KOPT-K1 (cell line): ENCODE data around the gene PGLYRP3.

Source experiments
- H3K27ac ChIP-seq: fragments of 200-600 bp; sonication (generic); 2 replicates; pipeline ENCODE4 v1.5.1; 2016; ENCODE audit warnings: antibody characterized with exemption, mild to moderate bottlenecking, low read depth, low read length; ENCODE audit not compliant: poor library complexity, severe bottlenecking
- H3K36me3 ChIP-seq: fragments of 200-600 bp; sonication (generic); 2 replicates; pipeline ENCODE4 v1.5.1; 2017; ENCODE audit warnings: antibody characterized with exemption, mild to moderate bottlenecking, low read length, moderate library complexity; ENCODE audit not compliant: insufficient read depth
- H3K9me3 ChIP-seq: fragments of 200-600 bp; sonication (generic); 2 replicates; pipeline ENCODE4 v1.5.1; 2017; ENCODE audit warnings: antibody characterized with exemption, low read length, mild to moderate bottlenecking; ENCODE audit not compliant: insufficient read depth, poor library complexity, severe bottlenecking

Gene PGLYRP3

GRCh38 chr1:153312570-153313186 lies at the start of gene PGLYRP3:
TSS of gene PGLYRP3 (minus strand) at chr1:153312952. CDS start at chr1:153310665, 2,287 bp downstream.
- no peaks in the 10 kb centered on the region for H3K36me3 ChIP-seq
- H3K27ac ChIP-seq: no peak within 1 kb of the TSS
- H3K9me3 ChIP-seq: no peaks in the 10 kb centered on the region

DNA sequence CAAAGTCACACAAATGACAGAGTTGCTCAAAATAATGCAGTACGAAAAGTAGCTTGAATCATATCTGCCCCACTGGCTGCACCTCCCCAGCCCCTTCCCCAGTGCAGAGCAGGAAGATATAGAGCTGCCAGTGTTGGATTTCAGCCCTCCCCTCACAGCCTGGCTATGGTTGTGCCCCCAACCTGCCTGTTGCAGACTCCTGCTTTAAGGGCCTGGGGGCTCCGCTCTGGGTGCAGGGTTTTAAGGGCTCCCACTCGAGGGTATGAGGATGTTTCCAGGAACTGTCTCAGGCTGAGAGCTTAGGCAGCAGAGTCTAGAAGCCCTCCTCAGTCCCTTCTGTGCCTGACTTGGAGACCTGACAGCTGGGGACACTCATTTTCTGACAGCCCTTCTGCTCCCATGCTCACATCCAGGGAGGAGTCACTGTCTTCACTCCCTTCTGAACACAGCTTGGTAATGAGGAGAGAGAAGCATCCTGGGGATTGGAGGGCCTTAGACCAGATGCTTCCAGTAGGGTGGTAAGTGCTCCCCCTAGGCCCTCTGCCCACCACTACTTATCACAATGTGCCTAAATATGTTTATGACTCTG lies 49.5 kb upstream of the PGLYRP3 start:
- Histone ChIP-seq H3K36me3 (no peaks in the 10 kb centered on the region), H3K27ac (no peak overlapping the region), H3K9me3 (no peaks in the 10 kb centered on the region)

- Histone ChIP-seq H3K27ac (no peak overlapping the region), H3K9me3 (no peaks in the 10 kb centered on the region), H3K36me3 (no peaks in the 10 kb centered on the region)
These were observed 48.8 kb upstream of the PGLYRP3 start for GRCh38 chr1:153361480-153362109.

DNA sequence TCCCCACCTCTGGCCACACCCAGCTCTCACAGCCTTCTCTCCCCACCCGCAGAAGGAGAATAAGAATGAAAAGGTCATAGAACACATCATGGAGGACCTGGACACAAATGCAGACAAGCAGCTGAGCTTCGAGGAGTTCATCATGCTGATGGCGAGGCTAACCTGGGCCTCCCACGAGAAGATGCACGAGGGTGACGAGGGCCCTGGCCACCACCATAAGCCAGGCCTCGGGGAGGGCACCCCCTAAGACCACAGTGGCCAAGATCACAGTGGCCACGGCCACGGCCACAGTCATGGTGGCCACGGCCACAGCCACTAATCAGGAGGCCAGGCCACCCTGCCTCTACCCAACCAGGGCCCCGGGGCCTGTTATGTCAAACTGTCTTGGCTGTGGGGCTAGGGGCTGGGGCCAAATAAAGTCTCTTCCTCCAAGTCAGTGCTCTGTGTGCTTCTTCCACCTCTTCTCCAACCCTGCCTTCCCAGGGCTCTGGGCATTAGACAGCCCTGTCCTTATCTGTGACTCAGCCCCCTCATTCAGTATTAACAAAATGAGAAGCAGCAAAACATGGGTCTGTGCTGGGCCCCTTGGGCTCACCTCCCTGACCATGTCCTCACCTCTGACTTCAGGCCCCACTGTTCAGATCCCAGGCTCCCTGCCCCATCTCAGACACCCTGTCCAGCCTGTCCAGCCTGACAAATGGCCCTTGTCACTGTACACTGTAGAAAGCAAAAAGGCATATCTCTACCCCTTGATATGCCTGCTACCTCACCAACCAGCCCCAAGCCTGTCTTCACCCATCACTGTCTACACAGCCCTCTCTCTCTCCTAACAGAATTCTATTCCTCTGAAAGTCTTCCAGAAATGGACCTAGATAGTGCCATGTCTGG lies 48.1 kb upstream of the PGLYRP3 start:
- Histone ChIP-seq H3K27ac (no peak overlapping the region), H3K36me3 (no peaks in the 10 kb centered on the region), H3K9me3 (no peaks in the 10 kb centered on the region)

DNA sequence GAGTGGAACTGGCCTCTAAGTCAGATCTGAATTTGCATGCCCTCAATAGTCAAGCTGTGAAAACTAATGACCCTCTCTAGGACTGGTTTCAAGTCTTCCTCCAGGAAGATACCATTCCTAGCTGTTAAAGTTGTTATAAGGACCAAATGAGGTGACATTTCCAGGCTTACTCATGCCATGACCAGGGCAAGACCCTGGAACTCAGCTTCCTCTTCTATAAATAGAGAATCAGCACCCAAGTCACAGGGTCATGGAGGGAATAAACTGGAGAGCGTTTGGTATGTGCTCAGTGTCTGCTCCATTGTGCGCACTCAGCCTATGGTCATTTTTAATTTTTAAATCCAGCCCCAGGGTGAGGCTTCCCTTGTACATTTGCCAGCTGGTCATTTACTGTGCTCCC lies 47.4 kb upstream of the PGLYRP3 start:
- H3K9me3 ChIP-seq: no peaks in the 10 kb centered on the region
- no peak overlapping the region for H3K27ac ChIP-seq
- H3K36me3 ChIP-seq: no peaks in the 10 kb centered on the region

DNA sequence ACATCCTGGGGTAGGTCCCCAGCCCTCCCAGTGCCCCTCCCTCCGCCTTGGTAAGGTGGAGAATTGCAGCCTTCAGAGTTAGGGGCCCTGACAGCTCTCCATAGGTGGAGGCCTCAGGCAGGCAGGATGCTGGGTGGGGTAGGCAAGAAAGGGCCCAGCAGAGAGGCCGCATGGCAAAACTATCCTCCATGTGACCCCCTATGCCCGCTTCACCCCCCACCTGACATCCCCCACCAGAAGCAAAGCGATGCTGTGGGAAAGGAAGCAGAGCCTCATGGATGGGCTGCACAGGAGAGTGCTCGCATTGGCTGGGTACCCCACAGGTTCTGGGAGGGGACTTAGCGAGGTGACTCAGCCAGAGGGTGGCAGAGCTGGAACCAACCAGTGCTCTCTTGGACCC lies 46.5 kb upstream of the PGLYRP3 start:
- no peaks in the 10 kb centered on the region for H3K36me3 ChIP-seq
- H3K9me3 ChIP-seq: no peaks in the 10 kb centered on the region
- H3K27ac ChIP-seq: no peak overlapping the region

- H3K9me3 ChIP-seq: no peaks in the 10 kb centered on the region
- H3K27ac ChIP-seq: no peak overlapping the region
- no peaks in the 10 kb centered on the region for H3K36me3 ChIP-seq
These were observed 45.9 kb upstream of the PGLYRP3 start for GRCh38 chr1:153358691-153358975.

DNA sequence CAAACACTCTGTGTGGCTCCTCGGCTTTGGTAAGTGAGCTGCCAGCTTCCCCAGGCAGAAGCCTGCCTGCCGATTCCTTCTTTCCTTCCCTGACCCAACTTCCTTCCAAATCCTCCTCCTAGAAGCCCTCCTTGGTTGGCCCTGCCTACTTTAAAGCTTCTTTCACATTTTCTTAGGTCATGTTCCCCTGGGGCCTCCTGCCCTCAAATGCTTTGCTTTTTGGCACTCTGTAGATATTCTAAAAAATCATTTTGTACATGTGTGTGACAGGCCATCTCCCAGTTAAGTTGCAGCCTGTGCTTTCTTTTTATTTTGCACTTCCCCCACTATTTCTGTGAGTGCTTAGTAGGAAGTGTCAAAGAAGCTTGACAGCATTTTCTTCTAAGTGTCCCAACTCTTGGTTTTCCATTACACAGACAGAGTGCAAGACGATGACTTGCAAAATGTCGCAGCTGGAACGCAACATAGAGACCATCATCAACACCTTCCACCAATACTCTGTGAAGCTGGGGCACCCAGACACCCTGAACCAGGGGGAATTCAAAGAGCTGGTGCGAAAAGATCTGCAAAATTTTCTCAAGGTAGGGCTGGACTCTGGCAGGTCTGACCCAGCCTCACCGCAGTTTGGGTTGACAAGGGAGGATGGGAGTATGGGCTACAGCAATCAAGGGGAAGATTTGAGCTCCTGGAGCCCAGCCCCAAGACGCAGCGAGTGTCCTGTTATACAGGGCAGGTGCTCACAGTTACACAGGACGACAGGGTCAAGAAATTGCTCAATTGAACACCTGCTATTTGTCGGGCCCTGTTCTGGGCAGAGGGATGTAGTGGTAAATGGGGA lies 45.3 kb upstream of the PGLYRP3 start, which contains the start of gene S100A9:
TSS of gene S100A9 (plus strand) at position 2 of the 838 bp plus-strand sequence. CDS start at position 432, 430 bp downstream.
- Histone ChIP-seq H3K27ac (no peak within 1 kb of the TSS), H3K36me3 (no peaks in the 10 kb centered on the region), H3K9me3 (no peaks in the 10 kb centered on the region)

DNA sequence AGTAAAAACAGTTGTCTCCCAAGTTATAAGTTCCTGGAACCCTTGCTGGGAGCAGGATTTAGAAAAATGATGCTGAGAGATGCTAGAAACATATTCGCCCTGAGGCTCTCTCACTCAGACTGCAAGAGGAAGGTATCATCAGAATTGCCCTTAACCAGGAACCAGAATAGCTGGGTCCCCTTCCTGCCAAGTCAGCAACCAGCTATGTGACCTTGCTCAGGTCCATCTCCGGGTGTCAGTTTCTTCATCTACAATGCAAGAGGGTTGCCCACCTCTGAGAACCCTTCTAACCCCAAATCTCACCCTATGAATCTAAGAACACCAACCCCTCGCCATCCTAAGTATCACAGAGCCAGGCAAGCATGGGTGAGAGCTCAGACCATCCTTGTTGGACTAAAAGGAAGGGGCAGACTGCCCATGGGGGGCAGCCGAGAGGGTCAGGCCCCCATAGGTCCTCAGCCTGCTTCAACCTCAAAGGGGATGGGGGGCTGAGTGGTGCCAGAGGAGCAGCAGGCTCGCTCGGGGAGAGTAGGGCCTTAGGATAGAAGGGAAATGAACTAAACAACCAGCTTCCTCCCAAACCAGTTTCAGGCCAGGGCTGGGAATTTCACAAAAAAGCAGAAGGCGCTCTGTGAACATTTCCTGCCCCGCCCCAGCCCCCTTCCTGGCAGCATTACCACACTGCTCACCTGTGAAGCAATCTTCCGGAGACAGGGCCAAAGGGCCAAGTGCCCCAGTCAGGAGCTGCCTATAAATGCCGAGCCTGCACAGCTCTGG lies 44.5 kb upstream of the PGLYRP3 start:
- Histone ChIP-seq H3K9me3 (no peaks in the 10 kb centered on the region), H3K27ac (no peak overlapping the region), H3K36me3 (no peaks in the 10 kb centered on the region)

- H3K27ac ChIP-seq: no peak overlapping the region
- H3K9me3 ChIP-seq: no peaks in the 10 kb centered on the region
- H3K36me3 ChIP-seq: no peaks in the 10 kb centered on the region
These were observed 43.8 kb upstream of the PGLYRP3 start for GRCh38 chr1:153356392-153357075.

- no peaks in the 10 kb centered on the region for H3K9me3 ChIP-seq
- no peak overlapping the region for H3K27ac ChIP-seq
- H3K36me3 ChIP-seq: no peaks in the 10 kb centered on the region
These were observed 42.8 kb upstream of the PGLYRP3 start for GRCh38 chr1:153355445-153356071.

DNA sequence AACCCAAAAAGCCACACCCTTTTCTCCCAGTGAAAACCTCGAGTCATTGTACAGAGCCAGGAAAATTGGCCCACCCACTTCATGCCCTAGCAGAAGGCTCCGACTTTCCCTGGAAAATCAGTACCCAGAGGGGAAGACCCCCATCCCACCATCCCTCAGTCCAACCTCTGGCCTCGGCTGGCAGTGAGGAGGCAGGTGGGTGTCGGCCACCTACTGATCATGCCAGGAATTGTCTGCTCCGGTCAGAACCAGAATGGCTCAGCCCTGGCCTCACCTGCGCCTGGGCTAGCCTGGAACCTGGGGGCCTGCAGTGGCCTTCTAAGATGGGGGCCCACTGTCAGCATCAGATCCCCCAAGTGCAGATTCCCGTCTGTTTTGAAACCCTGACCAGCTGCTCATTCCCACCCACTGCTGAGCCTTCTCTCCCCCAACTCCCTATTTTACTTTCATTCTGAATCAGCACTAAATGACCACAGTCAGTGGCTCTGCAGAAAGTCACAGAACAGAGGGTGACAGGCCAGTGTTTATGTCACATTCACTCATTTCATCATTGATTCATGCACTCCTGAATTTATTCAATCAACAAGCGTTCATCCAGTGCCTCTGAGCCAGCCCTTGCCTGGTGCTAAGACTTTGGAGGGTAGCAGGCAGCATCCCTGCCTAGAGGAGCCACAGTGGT lies 41.9 kb upstream of the PGLYRP3 start:
- Histone ChIP-seq H3K9me3 (no peaks in the 10 kb centered on the region), H3K36me3 (no peaks in the 10 kb centered on the region), H3K27ac (no peak overlapping the region)
